ENCODE results near the gene LENG8.

Gene LENG8

GRCh38 chr19:54422136-54422535 is 26.9 kb upstream of the LENG8 start:
- no peak overlapping the region for H3K4me2 ChIP-seq (ENCODE audit: low read length)
- no peaks in the 10 kb centered on the region; the same call in 1 of the 2 replicates for H3K27me3 ChIP-seq (ENCODE audit: insufficient read depth, low read length)
- no peak overlapping the region for H3K4me3 ChIP-seq (ENCODE audit: low read depth, low read length, poor library complexity, severe bottlenecking)
- TF ChIP-seq EZH2 (IDR thresholded peaks at IDR 0.05; ENCODE audit: borderline replicate concordance, low read length), result no peak
- TF ChIP-seq CTCF (IDR thresholded peaks at IDR 0.05; ENCODE audit: low read length), result no peak
- H4K20me1 ChIP-seq (ENCODE audit: insufficient read depth, low read length), result no peaks in the 10 kb centered on the region
- no peak overlapping the region for H3K27ac ChIP-seq (ENCODE audit: low read depth, low read length, poor library complexity, severe bottlenecking)
- H3F3A ChIP-seq (ENCODE audit: insufficient read depth, low read length), result no peaks in the 10 kb centered on the region
- no peaks in the 10 kb centered on the region for H3K36me3 ChIP-seq (ENCODE audit: insufficient read depth, low read length)
- H3K4me1 ChIP-seq (ENCODE audit: insufficient read depth, low read length, severe bottlenecking), result no peaks in the 10 kb centered on the region
- H3K9me3 ChIP-seq (ENCODE audit: low read length), result no peaks in the 10 kb centered on the region
- H2AFZ ChIP-seq (ENCODE audit: low read length), result no peak overlapping the region
- H3K9ac ChIP-seq (ENCODE audit: low read length), result no peak overlapping the region
- H3K79me2 ChIP-seq (ENCODE audit: insufficient read depth, low read length), result no peaks in the 10 kb centered on the region
- H3K9me2 ChIP-seq (ENCODE audit: low read depth, low read length), result no peaks in the 10 kb centered on the region

GRCh38 chr19:54424201-54424600 is 24.8 kb upstream of the LENG8 start:
- no peak overlapping the region for H3K9ac ChIP-seq (ENCODE audit: low read length)
- TF ChIP-seq EZH2 (IDR thresholded peaks at IDR 0.05; ENCODE audit: borderline replicate concordance, low read length), result no peak
- TF ChIP-seq CTCF (IDR thresholded peaks at IDR 0.05; ENCODE audit: low read length), result no peak
- H4K20me1 ChIP-seq (ENCODE audit: insufficient read depth, low read length), result no peaks in the 10 kb centered on the region
- no peak overlapping the region for H2AFZ ChIP-seq (ENCODE audit: low read length)
- H3K27ac ChIP-seq (ENCODE audit: low read depth, low read length, poor library complexity, severe bottlenecking), result no peak overlapping the region
- no peaks in the 10 kb centered on the region for H3K9me3 ChIP-seq (ENCODE audit: low read length)
- H3K4me1 ChIP-seq (ENCODE audit: insufficient read depth, low read length, severe bottlenecking), result no peaks in the 10 kb centered on the region
- no peaks in the 10 kb centered on the region for H3K36me3 ChIP-seq (ENCODE audit: insufficient read depth, low read length)
- no peaks in the 10 kb centered on the region for H3F3A ChIP-seq (ENCODE audit: insufficient read depth, low read length)
- no peak overlapping the region for H3K4me2 ChIP-seq (ENCODE audit: low read length)
- H3K4me3 ChIP-seq (ENCODE audit: low read depth, low read length, poor library complexity, severe bottlenecking), result no peak overlapping the region
- H3K9me2 ChIP-seq (ENCODE audit: low read depth, low read length), result no peaks in the 10 kb centered on the region
- no peaks in the 10 kb centered on the region; the same call in 1 of the 2 replicates for H3K27me3 ChIP-seq (ENCODE audit: insufficient read depth, low read length)
- H3K79me2 ChIP-seq (ENCODE audit: insufficient read depth, low read length), result no peaks in the 10 kb centered on the region

- TF ChIP-seq CTCF (IDR thresholded peaks at IDR 0.05; ENCODE audit: low read length) (no peak), EZH2 (IDR thresholded peaks at IDR 0.05; ENCODE audit: borderline replicate concordance, low read length) (no peak)
- H3K27me3 ChIP-seq (ENCODE audit: insufficient read depth, low read length), result no peaks in the 10 kb centered on the region
- no peak overlapping the region for H2AFZ ChIP-seq (ENCODE audit: low read length)
Measured at GRCh38 chr19:54424660-54425381, 24.2 kb upstream of the LENG8 start.

More at GRCh38 chr19:54424660-54425381, 24.2 kb upstream of the LENG8 start:
- no peaks in the 10 kb centered on the region for H3K79me2 ChIP-seq (ENCODE audit: insufficient read depth, low read length)
- H3F3A ChIP-seq (ENCODE audit: insufficient read depth, low read length), result no peaks in the 10 kb centered on the region
- no peaks in the 10 kb centered on the region for H3K9me2 ChIP-seq (ENCODE audit: low read depth, low read length)
- no peak overlapping the region for H3K4me3 ChIP-seq (ENCODE audit: low read depth, low read length, poor library complexity, severe bottlenecking)
- H3K4me2 ChIP-seq (ENCODE audit: low read length), result no peak overlapping the region
- no peaks in the 10 kb centered on the region for H3K36me3 ChIP-seq (ENCODE audit: insufficient read depth, low read length)
- H3K27ac ChIP-seq (ENCODE audit: low read depth, low read length, poor library complexity, severe bottlenecking), result no peak overlapping the region
- no peaks in the 10 kb centered on the region for H3K4me1 ChIP-seq (ENCODE audit: insufficient read depth, low read length, severe bottlenecking)
- H3K9me3 ChIP-seq (ENCODE audit: low read length), result no peaks in the 10 kb centered on the region
- no peaks in the 10 kb centered on the region for H4K20me1 ChIP-seq (ENCODE audit: insufficient read depth, low read length)
- no peak overlapping the region for H3K9ac ChIP-seq (ENCODE audit: low read length)
